Stimulated activated CD4-positive, alpha-beta T cell treated with anti-CD3 and anti-CD28 coated beads, Interleukin-1b, Interleukin-23, amount 100 ng/mL, for 48 hours (primary cell): ENCODE data around the gene PDE6D.

Source experiments
- DNase-seq: peaks from one replicate; pipeline ENCODE4 v3.0.0-alpha.2; 2020

Gene PDE6D

GRCh38 chr2:231704017-231704416 lies 77.1 kb downstream of the PDE6D start:
- DNase-seq, result no peak

- DNase-seq, result no peak
Measured at GRCh38 chr2:231701456-231702373, 79.4 kb downstream of the PDE6D start.

- DNase-seq, result no peak
Measured at GRCh38 chr2:231699006-231699405, 82.1 kb downstream of the PDE6D start.

- DNase-seq, result no peak
Measured at GRCh38 chr2:231696004-231696367, 85.1 kb downstream of the PDE6D start.

GRCh38 chr2:231693956-231694355 lies 87.1 kb downstream of the PDE6D start:
- no peak for DNase-seq

GRCh38 chr2:231692847-231693246 lies 88.2 kb downstream of the PDE6D start:
- DNase-seq, result no peak

GRCh38 chr2:231691251-231691772 lies 89.8 kb downstream of the PDE6D start:
- DNase-seq, result no peak

- DNase-seq, result no peak
Measured at GRCh38 chr2:231689124-231689893, 91.8 kb downstream of the PDE6D start.

- no peak for DNase-seq
Measured at GRCh38 chr2:231688719-231689118, 92.4 kb downstream of the PDE6D start.

- DNase-seq, result no peak
Measured at GRCh38 chr2:231687961-231688360, 93.1 kb downstream of the PDE6D start.

- peak; percentile 66 for DNase-seq
Measured at GRCh38 chr2:231687133-231687852, 93.8 kb downstream of the PDE6D start.

GRCh38 chr2:231686192-231687100 lies 94.6 kb downstream of the PDE6D start:
- DNase-seq, result no peak

GRCh38 chr2:231685349-231686191 lies 95.5 kb downstream of the PDE6D start:
- DNase-seq, result no peak

- DNase-seq, result no peak
Measured at GRCh38 chr2:231684314-231685223, 96.5 kb downstream of the PDE6D start.

GRCh38 chr2:231683292-231684235 lies 97.5 kb downstream of the PDE6D start:
- no peak for DNase-seq

- DNase-seq, result no peak
Measured at GRCh38 chr2:231682603-231683291, 98.3 kb downstream of the PDE6D start.
